ENCODE measurements around the gene ATG2B.
"Not testable (repeated sequence)": the region's sequence is repeated elsewhere in the genome, so short reads cannot be mapped to it uniquely, and the experiment has no call there.

Gene ATG2B

GRCh38 chr14:96376093-96376492, 13.0 kb upstream of the ATG2B start:
- no peak for DNase-seq

- DNase-seq: no peak
These were observed 10.4 kb upstream of the ATG2B start for GRCh38 chr14:96373538-96373937.

GRCh38 chr14:96370528-96370927, 7.4 kb upstream of the ATG2B start:
- no peak for DNase-seq

DNA sequence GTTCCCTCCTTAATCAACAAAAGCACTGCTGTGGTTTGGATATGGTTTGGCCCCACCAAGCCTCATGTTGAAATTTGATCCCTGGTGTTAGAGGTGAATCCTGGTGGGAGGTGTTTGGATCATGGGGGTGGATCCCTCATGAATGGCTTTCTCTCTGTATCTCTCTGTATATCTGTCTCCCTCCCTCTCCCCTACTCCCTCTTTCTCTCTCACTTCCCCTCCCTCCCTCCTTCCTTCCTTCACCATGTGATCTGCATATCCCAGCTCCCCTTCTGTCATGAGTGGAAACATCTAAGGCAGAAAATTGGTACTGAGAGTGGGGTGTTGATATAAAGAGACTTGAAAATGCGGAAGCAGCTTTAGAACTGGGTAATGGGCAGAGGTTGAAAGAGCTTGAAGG, 5.4 kb upstream of the ATG2B start:
- no peak for DNase-seq

DNA sequence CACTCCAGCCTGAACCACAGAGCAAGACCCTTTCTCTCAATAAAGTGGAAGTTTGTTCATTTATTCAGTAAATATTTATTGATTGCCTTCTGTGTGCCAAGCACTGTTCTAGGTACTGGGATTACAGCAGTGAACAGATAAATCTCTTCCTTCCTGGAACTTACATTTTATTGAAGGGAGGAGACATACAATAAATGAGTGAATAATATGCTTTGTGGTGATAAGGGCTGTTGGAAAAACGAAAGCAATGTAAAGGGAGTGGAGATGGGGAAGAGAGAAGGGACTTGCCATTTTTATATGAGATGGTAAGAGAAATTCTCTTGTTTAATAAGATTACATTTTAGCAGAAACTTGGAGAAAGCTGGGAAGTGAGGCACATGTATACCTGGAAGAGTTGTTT, 1.8 kb upstream of the ATG2B start:
- DNase-seq: no peak

DNA sequence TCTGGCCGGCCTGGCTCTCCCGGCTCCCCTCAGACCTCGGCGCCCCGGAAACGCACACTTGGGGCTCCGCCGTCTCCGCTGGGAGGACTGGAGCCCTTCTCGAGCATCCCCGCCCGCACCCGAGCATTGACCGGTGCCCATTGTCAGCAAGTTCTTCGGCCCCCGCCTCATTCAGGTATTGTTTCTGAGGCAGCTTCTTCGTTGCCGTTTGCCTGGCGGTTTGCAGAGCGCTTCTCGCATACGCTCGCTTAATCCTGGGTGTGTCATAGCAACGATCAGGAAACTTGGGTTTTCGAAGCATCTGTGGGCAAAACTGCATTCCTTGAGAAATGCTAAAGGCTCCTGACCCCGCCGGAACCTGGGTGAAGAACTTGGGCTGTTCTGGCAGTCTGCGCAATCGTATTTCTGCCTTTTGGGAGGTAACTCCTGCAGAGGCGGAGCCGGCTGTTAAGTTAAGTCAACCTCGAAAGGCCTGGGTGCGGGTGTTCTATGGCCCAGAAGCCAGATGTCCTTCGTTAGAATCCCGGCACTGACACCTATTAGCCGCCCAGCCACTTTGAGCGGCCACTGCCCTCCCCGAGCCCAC, 703 bp upstream of the ATG2B start:
- DNase-seq: peak; percentile 27

- peak; percentile 6 for DNase-seq
These were observed 823 bp downstream of the ATG2B start for GRCh38 chr14:96362071-96362964.

GRCh38 chr14:96359959-96360358, 3.2 kb downstream of the ATG2B start:
- no peak for DNase-seq

- DNase-seq: no peak
These were observed 5.9 kb downstream of the ATG2B start for GRCh38 chr14:96357216-96357615.

GRCh38 chr14:96354246-96354645, 8.9 kb downstream of the ATG2B start:
- no peak for DNase-seq

GRCh38 chr14:96352708-96353107, 10.4 kb downstream of the ATG2B start:
- no peak for DNase-seq

- no peak for DNase-seq
These were observed 11.2 kb downstream of the ATG2B start for GRCh38 chr14:96351986-96352385.

DNA sequence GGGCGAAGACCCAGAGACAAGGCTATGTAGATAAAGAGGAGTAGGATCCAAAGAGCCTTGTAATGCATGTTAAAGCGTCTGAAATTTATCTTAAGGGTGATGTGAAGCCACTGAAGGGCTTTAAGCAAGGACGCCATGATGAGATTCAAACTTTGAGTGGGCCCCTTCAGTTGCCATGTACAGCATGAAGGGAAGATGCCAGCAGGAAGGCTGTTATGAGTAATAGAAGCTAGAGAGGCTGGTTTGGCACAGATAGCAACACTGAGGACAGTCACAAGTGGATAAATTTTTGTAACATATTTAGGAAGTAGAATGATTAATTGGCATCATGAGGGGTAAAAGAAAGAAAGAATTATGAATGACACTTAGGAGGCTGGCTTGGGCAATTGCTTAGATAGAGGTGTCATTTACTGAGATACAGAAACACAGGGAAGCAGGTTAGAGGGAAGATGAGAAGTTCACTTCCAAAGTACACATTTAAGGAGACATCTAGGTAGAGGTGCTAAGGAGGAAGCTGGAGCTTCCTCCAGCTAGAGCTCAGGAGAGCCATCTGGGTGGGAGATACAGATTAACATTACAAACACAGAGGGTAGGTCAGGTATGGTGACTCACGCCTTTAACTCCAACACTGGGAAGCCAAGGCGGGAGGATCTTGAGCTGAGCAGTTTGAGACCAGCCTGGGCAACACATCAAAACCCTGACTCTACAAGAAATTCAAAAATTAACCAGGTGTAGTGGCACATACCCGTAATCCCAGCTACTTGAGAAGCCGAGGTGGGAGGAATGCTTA, 13.7 kb downstream of the ATG2B start:
- no peak for DNase-seq

DNA sequence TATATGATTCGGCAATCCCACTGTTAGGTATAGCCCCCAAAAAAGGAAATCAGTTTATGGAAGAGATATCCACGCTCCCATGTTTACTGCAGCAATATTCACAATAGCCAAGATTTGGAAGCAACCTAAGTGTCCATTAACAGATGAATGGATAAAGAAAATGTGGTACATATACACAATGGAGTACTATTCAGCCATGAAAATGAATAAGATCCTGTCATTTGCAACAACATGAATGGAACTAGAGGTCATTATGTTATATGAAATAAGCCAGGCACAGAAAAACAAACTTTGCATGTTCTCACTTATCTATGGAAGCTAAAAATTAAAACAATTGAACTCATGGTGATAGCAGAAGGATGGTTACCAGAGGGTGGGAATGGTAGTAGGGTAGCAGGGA, 15.2 kb downstream of the ATG2B start:
- not testable (repeated sequence) for DNase-seq

- no peak for DNase-seq
These were observed 17.5 kb downstream of the ATG2B start for GRCh38 chr14:96345669-96346068.

DNA sequence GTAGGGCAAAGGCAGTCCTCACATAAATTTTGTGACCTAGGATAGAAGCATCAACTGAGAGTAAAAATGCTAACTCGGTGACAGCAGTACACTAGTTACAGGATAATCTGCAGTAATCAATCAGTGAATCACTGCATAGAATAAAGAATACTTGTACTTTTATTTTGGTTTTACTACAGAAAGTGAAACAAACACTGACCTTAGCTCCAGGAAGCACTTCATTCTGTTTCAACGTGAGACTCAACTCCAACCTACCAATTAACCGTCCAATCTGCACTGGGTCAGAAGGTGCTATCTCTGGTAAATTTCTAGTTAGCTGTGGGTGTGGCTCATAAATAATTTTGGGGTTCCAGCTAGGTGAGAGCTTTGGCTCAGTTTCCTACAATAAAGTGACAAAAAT, 21.8 kb downstream of the ATG2B start:
- DNase-seq: no peak

- no peak for DNase-seq
These were observed 24.6 kb downstream of the ATG2B start for GRCh38 chr14:96338551-96338950.

DNA sequence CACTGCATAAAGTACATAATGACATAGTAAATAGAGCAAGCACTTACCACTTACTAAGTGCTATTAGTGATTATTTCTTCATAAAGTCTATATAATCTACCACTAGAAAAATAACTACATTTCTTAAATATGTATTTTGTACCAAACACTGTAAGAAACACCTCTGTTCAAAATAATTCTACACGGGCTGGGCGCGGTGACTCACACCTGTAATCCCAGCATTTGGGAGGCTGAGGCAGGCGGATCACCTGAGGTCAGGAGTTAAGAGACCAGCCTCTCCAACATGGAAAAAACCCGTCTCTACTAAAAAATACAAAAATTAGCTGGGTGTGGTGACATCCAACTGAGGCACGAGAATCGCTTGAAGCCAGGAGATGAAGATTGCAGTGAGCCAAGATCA, 38.9 kb downstream of the ATG2B start:
- DNase-seq: no peak

DNA sequence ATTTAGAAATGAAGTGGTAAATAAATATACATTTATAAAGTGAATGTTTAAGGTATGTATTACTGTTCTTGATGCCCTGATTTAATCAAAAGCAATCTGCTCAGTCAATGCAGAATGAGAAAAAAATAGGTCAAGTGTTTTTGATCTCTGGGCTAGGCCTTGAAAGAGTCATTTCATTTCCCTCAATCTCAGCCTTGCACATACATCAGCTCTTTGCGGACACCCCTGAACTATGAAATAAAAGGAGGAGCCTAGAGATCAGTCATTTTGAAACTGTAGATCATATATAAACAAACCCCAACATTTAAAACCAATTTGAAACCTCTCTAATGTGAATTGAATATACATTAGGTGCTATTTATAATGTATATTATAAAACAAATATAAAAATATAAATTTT, 42.5 kb downstream of the ATG2B start:
- no peak for DNase-seq

DNA sequence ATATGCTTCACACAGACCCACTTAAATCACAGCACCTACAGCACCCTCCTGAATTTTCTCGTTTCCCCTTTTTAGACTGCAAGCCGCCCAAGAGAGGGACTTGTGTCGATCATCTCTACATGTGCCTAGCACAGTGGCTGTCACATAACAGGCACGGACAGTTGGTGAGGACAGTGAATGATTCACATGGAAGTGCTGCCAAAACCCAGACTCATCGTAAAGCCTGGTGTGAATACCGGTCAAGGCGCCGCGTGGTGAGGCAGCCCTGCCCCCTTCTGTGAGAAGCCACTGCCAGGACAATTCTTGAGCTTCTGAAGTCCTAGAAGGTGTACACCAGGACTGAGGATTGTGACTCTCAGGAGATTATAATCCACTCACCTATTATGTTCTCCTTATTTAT, 44.3 kb downstream of the ATG2B start:
- DNase-seq: no peak

DNA sequence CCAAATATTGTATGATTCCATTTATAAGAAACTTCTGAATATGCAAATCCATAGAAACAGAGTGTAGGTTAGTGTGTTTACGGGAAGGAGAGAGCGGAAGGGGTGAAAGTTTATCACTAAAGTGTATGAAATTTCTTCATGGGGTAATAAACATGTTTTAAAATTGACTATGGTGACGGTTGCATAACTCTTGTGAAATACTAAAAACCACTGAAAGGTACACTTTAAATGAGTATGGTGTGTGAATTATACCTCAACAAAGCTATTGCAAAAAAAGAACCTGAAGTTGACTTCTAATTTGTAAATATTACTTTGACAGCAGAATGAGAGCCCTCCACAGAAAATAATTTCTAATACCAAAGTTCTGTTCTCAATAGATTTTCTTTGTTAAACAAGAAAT, 47.1 kb downstream of the ATG2B start:
- DNase-seq: no peak

DNA sequence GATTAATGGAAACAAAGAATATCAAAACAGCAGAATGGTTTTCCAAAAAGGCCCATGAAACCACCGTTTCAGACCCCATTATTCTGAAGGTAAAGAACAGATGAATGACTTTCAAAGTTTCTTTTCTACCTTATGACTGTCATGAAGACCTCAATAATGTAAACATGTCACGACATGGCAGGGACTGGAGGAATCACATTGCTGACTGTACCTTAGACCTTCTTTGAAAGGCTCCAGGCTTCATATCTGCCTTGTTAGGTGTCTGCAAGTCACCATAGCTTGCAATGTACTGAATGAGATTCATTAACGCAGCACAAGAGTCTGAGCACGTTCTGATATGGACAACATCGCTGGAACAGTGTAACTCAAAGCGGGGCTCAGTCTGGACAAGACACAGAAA, 52.2 kb downstream of the ATG2B start:
- no peak for DNase-seq

- DNase-seq: no peak
These were observed 53.2 kb downstream of the ATG2B start for GRCh38 chr14:96309896-96310330.

All from fibroblast of upper back skin (primary cell).